HG03520 (cell line): Measurements from ENCODE around the gene ANK3.
"Not testable (repeated sequence)": the region's sequence is repeated elsewhere in the genome, so short reads cannot be mapped to it uniquely, and the experiment has no call there.

Experiments used
- ATAC-seq: cut with Tn5 transposase; IDR thresholded peaks from one replicate; pipeline ENCODE4 v1.9.1; 2021; ENCODE audit warnings: mild to moderate bottlenecking, moderate library complexity; ENCODE audit not compliant: unreplicated experiment

The ANK3 gene

GRCh38 chr10:60041489-60042133 lies 348.1 kb downstream of the ANK3 start:
- no peak for ATAC-seq

GRCh38 chr10:60040014-60040662 lies 349.5 kb downstream of the ANK3 start:
- no peak for ATAC-seq

DNA sequence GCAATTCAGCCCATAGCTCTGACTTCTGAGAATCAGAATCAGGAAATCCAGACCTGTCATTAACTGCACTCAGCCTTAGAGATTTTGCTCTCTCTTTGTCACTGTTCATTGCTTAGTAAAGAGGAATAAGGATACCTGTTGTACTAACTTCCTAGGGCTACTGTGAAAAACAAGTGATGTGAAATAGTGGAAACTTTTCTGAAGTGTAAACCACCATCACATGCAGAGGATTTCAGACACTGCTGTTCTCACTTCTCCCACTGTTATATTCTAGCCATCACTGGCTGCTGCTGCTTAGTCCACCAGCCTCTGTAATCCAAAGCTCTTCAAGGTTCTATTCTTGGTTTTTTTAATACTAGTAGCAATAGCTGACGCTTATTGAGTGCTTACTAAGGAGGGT lies 353.7 kb downstream of the ANK3 start:
- no peak for ATAC-seq

DNA sequence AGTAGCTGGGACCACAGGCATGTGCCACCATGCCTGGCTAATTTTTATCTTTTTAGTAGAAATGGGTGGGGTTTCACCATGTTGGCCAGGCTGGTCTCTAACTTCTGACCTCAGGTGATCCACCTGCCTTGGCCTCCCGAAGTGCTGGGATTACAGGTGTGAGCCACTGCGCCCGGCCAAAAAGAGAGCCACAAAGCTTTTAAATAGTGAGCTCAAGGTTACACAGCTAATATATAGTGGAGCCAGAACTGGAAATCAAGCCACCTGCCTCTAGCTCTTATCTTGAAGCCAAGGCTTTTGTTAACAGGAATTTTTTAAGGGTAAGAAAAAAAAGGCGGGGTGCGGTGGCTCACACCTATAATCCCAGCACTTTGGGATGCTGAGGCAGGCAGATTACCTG lies 354.3 kb downstream of the ANK3 start:
- ATAC-seq, result not testable (repeated sequence)

DNA sequence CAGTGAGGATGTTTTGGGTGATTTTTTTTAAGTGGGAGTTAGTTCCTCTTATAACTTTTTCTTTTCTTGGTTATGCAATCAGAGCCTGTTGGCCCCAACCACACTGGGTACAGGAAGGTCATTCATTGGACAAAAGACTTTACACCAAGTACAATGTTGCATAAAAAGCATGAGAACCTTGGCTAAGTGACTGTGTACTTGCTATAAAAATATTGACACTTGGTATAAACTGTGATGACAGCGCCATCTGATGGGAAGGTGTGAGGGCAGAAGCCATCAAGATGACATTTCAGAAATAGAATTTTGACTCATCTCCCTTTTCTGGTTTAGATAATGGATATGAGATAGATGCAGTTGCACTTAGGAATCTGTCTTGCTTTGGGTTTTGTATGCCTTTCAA lies 357.0 kb downstream of the ANK3 start:
- ATAC-seq, result peak; percentile 40

GRCh38 chr10:60031664-60032063 lies 358.0 kb downstream of the ANK3 start:
- peak; percentile 55 for ATAC-seq

DNA sequence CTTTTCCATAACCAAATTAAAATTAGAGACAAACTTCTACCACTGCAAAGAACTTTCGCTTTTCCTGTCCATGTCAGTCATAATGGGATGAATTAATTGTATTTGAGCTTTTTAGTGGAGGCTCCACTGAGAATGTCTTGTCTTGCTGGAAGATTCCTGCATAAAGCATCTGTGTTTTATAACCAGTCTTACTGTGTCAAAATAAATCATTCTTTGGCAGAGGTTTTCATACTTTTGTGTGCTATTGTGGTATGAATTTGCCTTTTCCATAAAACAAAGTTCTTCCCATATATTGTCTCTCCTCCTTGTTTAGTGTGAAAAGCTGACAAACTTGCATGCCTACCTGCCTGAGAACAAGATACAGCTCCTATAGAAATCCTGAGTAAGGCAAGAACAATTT lies 358.5 kb downstream of the ANK3 start:
- ATAC-seq, result no peak

DNA sequence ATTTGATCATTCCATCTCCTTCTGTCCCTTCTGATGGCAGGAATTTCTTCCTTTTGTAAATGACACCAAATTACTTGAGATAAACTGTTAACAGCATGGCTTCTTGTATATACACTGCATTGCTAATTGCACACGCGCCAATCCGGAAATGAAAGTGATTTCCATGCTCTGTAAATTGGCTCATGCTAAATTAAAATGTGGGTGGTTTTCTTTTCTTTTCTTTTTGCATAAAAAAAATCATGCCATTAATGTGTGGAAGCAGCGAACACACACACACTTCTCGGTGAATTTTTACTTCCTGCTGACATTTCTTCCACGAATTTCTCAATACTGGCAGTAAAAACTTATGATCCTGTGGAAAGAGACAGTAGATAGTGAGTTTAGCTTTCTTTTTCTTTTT lies 360.2 kb downstream of the ANK3 start:
- ATAC-seq, result no peak

- no peak for ATAC-seq
Measured at GRCh38 chr10:60028081-60028480, 361.6 kb downstream of the ANK3 start.

DNA sequence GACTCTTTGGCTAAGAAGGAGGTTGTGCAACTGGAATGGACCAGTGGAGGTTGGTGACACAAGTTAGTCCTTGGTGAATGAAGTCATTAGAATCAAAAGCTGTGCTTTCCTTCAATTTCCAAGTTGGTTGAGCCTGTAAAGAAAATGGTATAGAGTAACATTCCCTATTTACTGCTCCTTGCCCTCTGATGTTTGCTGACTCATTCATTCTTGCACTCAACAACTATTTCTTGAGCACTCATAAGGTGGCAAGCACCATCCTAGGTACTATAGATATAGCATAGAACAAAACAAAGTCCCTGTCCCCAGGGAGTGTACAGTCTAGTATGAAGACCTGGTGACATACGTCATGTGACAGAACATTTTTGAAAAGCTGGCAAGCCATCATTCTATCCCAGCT lies 364.4 kb downstream of the ANK3 start:
- no peak for ATAC-seq

DNA sequence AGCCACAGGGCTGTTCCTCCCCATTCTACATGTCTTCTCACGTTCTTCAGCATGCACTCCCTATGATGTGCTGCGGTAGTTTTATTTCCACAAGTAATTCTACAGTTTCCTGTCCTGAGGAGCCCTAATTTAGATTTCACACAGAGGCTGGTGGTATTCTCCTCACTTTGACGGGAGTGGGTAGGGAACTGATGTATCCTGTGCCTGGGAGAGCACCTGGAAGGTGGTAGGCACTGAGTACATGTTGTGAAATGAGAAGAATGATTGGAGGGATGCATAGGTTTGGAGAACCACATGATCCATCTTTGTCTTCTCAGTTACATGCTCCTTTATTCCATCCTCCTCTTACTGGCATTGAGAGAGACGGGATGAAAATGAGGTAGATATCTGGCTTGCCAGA lies 365.2 kb downstream of the ANK3 start:
- no peak for ATAC-seq

- ATAC-seq, result no peak
Measured at GRCh38 chr10:60023155-60023877, 366.4 kb downstream of the ANK3 start.

GRCh38 chr10:60021361-60021760 lies 368.3 kb downstream of the ANK3 start:
- no peak for ATAC-seq

DNA sequence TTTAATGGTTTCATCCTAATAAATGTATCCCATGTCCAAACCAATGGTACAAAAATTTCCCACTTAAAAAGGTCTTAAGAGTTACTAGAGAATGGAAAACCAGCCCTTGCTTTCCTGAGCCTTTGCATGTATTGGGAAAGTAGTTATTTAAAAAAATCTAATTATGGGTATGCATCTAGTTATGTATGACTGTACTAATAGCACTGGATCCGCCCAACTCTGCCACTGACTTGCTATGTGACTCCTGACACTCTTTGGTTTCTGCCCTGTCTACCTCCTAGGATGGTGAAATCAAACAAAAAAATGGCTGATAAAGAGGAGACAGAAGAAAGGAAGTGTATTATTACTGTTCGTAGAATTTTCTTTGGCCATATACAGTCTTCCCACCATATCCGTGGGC lies 372.9 kb downstream of the ANK3 start:
- no peak for ATAC-seq

DNA sequence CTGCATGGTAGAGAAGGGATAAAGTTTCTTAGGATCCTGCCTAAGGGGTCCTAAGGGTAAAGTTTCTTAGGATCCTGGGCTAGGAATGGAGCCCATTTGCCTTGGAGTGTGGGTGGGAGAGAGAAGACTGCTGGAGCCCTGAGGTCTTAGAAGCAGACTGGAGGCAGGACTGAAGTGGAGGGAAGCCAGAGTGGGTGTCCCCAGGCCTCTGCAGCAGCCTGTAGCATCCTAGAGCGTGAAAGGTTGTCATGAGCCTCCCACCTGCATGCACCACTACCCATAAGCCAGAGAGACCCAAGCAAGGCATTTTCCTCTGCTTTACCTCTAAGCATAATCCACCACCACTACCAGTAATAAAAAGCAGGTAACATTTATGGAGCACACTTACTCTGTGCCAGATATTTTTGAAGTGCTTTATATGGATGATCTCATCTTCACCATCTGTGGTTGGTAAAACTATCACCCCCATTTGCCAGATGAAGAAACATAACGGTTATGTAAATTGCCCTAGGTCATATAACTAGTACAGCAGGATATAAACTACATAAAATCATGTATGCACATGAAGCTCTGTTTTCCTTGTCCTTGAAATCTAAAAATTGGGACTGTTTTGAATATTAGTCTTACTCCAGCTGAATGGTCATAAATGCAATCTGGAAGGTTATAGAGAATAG lies 379.8 kb downstream of the ANK3 start:
- no peak for ATAC-seq

GRCh38 chr10:60009276-60009675 lies 380.4 kb downstream of the ANK3 start:
- no peak for ATAC-seq

DNA sequence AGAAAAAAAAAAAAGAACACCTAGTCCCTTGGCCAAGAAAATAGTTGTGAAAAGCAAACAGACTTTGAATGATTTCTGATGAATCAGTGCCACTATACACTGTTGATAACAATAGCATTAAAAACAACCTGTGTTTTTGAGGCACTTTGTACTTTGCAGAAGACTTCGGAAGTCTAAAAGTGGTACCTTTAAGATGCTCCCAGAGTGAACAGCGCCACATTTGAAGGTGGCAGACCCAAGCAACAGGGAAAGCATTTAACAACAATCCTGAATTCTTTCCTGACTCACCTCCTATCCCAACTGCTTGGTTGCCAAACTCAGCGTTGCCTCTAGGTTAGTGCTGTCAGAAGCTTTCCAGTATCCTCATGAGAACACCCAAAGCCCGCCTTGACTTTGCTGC lies 380.9 kb downstream of the ANK3 start:
- no peak for ATAC-seq

GRCh38 chr10:60006062-60006461 lies 383.6 kb downstream of the ANK3 start:
- no peak for ATAC-seq

GRCh38 chr10:60003651-60004523 lies 385.8 kb downstream of the ANK3 start:
- no peak for ATAC-seq

DNA sequence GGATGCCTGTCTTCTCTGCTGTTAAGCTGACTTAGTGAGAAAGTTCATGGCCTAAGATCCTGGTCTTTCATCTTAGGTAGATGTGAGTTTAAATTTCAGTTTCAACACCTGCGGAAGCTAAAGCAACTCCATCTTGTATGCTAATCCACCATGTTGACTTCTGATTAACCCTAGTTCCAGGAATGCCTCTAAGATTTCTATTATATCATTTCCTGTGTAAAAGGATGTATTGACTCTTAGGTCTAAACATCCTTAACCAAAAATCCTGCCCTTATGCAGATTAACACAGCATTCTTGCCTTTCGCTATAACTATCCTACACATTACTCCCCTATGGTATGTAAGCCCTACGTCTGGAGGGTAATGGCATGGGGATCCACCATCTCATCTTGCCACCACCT lies 388.9 kb downstream of the ANK3 start:
- no peak for ATAC-seq
